ENCODE data around the gene SLC1A2. TPM values are rescaled to one million over a fixed set of nuclear protein-coding genes. Genes with fewer than 3 reads are reported as not detected.

Gene SLC1A2
- total RNA-seq, 1 experiment from 2014 or later: 0.25 TPM

GRCh38 chr11:35288309-35288708, 131.0 kb downstream of the SLC1A2 start:
- Histone ChIP-seq H3K4me2 (ENCODE audit: low read length) (no peak overlapping the region), H3K79me2 (ENCODE audit: insufficient read depth, low read length) (no peaks in the 10 kb centered on the region), H3K9ac (ENCODE audit: low read length) (no peak overlapping the region), H3K27ac (ENCODE audit: low read depth, low read length) (no peak overlapping the region), H3K4me3 (replicated peaks in 1 of 2; ENCODE audit: low read depth in 1 of 2, low read length in 2 of 2) (no peak overlapping the region), H3K9me2 (ENCODE audit: insufficient read depth) (no peaks in the 10 kb centered on the region), H2AFZ (ENCODE audit: low read depth, low read length, poor library complexity, severe bottlenecking) (no peak overlapping the region), H3K27me3 (ENCODE audit: insufficient read depth, low read length) (no peaks in the 10 kb centered on the region), H3K36me3 (ENCODE audit: control insufficient read depth in 1 of 2, insufficient read depth in 2 of 2, low read length in 2 of 2) (no peaks in the 10 kb centered on the region), H4K20me1 (ENCODE audit: insufficient read depth) (no peaks in the 10 kb centered on the region), H3K4me1 (ENCODE audit: control insufficient read depth in 1 of 2, insufficient read depth in 2 of 2, low read length in 2 of 2) (0 out of 4 replicates have a peak, but pooled peaks cover 0 to 3% of the 10 kb centered on the region in 2 experiments), H3K9me3 (ENCODE audit: control insufficient read depth in 1 of 2, insufficient read depth in 1 of 2, low read depth in 1 of 2, low read length in 2 of 2) (no peaks in the 10 kb centered on the region)
- ChIA-PET CTCF (no interaction called here), RAD21 (ENCODE audit: low non-redundant PET in 1 of 2, low total read pairs in 2 of 2, uncharacterized antibody in 2 of 2, unreplicated experiment in 2 of 2) (no interaction called here), POLR2A (no interaction called here)
- intact Hi-C loops (cut with micrococcal nuclease): no loop called here
- DNase-seq (ENCODE audit: low read depth, low spot score) (no peak), ATAC-seq (no peak)
- no TSS peak for BruUV-seq (replicated peaks)
- TF ChIP-seq SRF (IDR thresholded peaks at IDR 0.05; ENCODE audit: low read depth) (no peak), REST (IDR thresholded peaks at IDR 0.05; ENCODE audit: low read depth) (no peak), RAD21 (IDR thresholded peaks at IDR 0.05; ENCODE audit: low read depth) (no peak), CTCF (IDR thresholded peaks at IDR 0.05 in 2 of 3, conservative IDR thresholded peaks at IDR 0.05 in 1 of 3; ENCODE audit: borderline replicate concordance in 1 of 3, insufficient read depth in 1 of 3, low read depth in 2 of 3, low read length in 2 of 3) (no peak), CBX3 (IDR thresholded peaks at IDR 0.05; ENCODE audit: low read depth) (no peak), YY1 (IDR thresholded peaks at IDR 0.05; ENCODE audit: extremely low read depth, insufficient replicate concordance, low read depth, low read length) (no peak), SP1 (IDR thresholded peaks at IDR 0.05; ENCODE audit: low read depth) (no peak), TCF7L2 (IDR thresholded peaks at IDR 0.05; ENCODE audit: borderline replicate concordance, extremely low read depth, insufficient read depth, insufficient read length) (no peak), ZBTB33 (IDR thresholded peaks at IDR 0.05; ENCODE audit: extremely low read depth, insufficient replicate concordance, low read length) (no peak), ELF1 (IDR thresholded peaks at IDR 0.05; ENCODE audit: borderline replicate concordance, low read depth) (no peak), MAX (IDR thresholded peaks at IDR 0.05) (no peak), JUND (IDR thresholded peaks at IDR 0.05) (no peak), CEBPB (IDR thresholded peaks at IDR 0.05; ENCODE audit: low read depth) (no peak), EGR1 (IDR thresholded peaks at IDR 0.05; ENCODE audit: low read depth) (no peak), ZNF274 (IDR thresholded peaks at IDR 0.05; ENCODE audit: low read depth, low read length) (no peak), FOSL1 (IDR thresholded peaks at IDR 0.05; ENCODE audit: low read depth) (no peak), EZH2phosphoT487 (IDR thresholded peaks at IDR 0.05; ENCODE audit: borderline replicate concordance) (no peak), EZH2 (IDR thresholded peaks at IDR 0.05) (no peak), SIN3A (IDR thresholded peaks at IDR 0.05; ENCODE audit: low read depth) (no peak), POLR2A (IDR thresholded peaks at IDR 0.05; ENCODE audit: borderline replicate concordance, extremely low read depth, insufficient read depth, insufficient read length) (no peak)

Measured in HCT116 (cell line).